Fibroblast of lung (primary cell): ENCODE results near the gene TMEM239. TPM values are rescaled to one million over a fixed set of nuclear protein-coding genes. Genes with fewer than 3 reads are reported as not detected.

ENCODE experiments used
- DNase-seq, 2 donors: peaks; one replicate each; pipeline versions ENCODE4 v3.0.0 to v3.0.0-alpha.2; 2010; ENCODE audit warnings: low read depth in 2 of 2
- H2AFZ ChIP-seq: 2 replicates; pipeline ENCODE4 v1.5.1; 2012; ENCODE audit warnings: low read length, control low read depth, inconsistent platforms
- H3K27ac ChIP-seq: 2 replicates; pipeline ENCODE4 v1.5.1; 2011; ENCODE audit warnings: low read length, control low read depth; ENCODE audit not compliant: insufficient read depth
- H3K27me3 ChIP-seq: 2 replicates; pipeline ENCODE4 v1.5.1; 2011; ENCODE audit warnings: mild to moderate bottlenecking, low read length; ENCODE audit not compliant: control insufficient read depth, insufficient read depth
- H3K36me3 ChIP-seq: 2 replicates; pipeline ENCODE4 v1.5.1; 2011; ENCODE audit warnings: low read length; ENCODE audit not compliant: control insufficient read depth, insufficient read depth
- H3K4me1 ChIP-seq: 2 replicates; pipeline ENCODE4 v1.5.1; 2011; ENCODE audit warnings: low read length; ENCODE audit not compliant: control insufficient read depth, insufficient read depth; ENCODE audit errors: extremely low read depth
- H3K4me2 ChIP-seq: 2 replicates; pipeline ENCODE4 v1.5.1; 2011; ENCODE audit warnings: low read length, control low read depth; ENCODE audit not compliant: insufficient read depth; ENCODE audit errors: extremely low read depth
- H3K4me3 ChIP-seq, 4 experiments: fragments of 200-600 bp in 1 of 4; sonication (generic) in 1 of 4; replicated peaks in 1 of 4; 2 replicates each; pipeline ENCODE4 v1.5.1; 2011 to 2016; ENCODE audit warnings: low read length in 4 of 4, low read depth in 3 of 4, mild to moderate bottlenecking in 3 of 4, control low read depth in 2 of 4, inconsistent platforms in 1 of 4, mixed read lengths in 1 of 4; ENCODE audit not compliant: insufficient read depth in 1 of 4; ENCODE audit errors: control extremely low read depth in 1 of 4
- H3K79me2 ChIP-seq: 2 replicates; pipeline ENCODE4 v1.5.1; 2012; ENCODE audit warnings: mild to moderate bottlenecking, low read length, inconsistent platforms; ENCODE audit not compliant: control insufficient read depth, insufficient read depth
- H3K9ac ChIP-seq: 2 replicates; pipeline ENCODE4 v1.5.1; 2011; ENCODE audit warnings: mild to moderate bottlenecking, low read length, control low read depth; ENCODE audit not compliant: insufficient read depth
- H3K9me3 ChIP-seq: 2 replicates; pipeline ENCODE4 v1.5.1; 2012; ENCODE audit warnings: low read depth, low read length; ENCODE audit not compliant: control insufficient read depth, insufficient read depth
- H4K20me1 ChIP-seq: 2 replicates; pipeline ENCODE4 v1.5.1; 2011; ENCODE audit warnings: low read length; ENCODE audit not compliant: control insufficient read depth, insufficient read depth; ENCODE audit errors: extremely low read depth
- EZH2 ChIP-seq: IDR thresholded peaks from 2 replicates; pipeline ENCODE4 v1.5.1; 2012; ENCODE audit warnings: low read length, control low read depth, mild to moderate bottlenecking; ENCODE audit errors: missing control alignments
- polyA plus RNA-seq, 2 donors: library from polyadenylated mRNA; depleted of rRNA in 1 of 2; stranded (reverse) in 1 of 2; unstranded in 1 of 2; fragments of >200 nt; gene quantifications; 2 replicates each; pipeline ENCODE4 v1.2.1, GENCODE V29; 2011 to 2012; ENCODE audit warnings: missing spikeins in 1 of 2
- total RNA-seq: library from RNA; depleted of rRNA; stranded (reverse); fragments of >200 nt; gene quantifications from 2 replicates; pipeline ENCODE4 v1.2.1, GENCODE V29; 2014
- TF ChIP-seq, protein P1 (sequence below), 2 donors: IDR thresholded peaks in 1 of 2; conservative IDR thresholded peaks in 1 of 2; 1 replicate in 1 of 2; 2 replicates in 1 of 2; pipeline ENCODE4 v1.5.1; 2011 to 2012; ENCODE audit warnings: low read length in 2 of 2, control low read depth in 1 of 2, inconsistent platforms in 1 of 2, low read depth in 1 of 2, mild to moderate bottlenecking in 1 of 2

The TMEM239 gene
- total and polyA plus RNA-seq, 2 donors (not counting 1 experiment from before 2014, with no cell fraction given), result 0.03 TPM; not detected in 1

DNA sequence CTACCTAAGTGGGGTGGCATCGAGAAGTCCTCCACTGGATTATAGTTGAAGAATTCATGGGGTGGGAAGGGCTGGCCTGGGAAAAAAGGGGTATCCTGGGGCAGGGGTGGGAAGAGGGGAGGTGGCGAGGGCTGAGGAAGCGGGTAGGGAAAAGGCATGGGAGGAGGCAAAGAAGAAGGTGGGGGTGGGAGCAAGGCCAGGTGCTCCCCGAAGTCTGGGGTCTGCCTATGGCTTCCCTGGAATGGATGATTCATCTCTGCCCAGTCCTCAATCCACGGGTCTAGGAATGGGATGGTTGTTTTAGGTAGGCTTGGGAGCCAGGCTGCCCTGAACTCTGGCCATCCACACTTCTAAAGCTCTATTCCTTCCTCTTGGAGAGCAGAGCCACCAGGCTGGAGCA is 19.9 kb downstream of the TMEM239 start:
- no peak overlapping the region for H3K27ac ChIP-seq
- no peak overlapping the region for H2AFZ ChIP-seq
- no peak for TF ChIP-seq EZH2
- TF ChIP-seq, protein P1, sequence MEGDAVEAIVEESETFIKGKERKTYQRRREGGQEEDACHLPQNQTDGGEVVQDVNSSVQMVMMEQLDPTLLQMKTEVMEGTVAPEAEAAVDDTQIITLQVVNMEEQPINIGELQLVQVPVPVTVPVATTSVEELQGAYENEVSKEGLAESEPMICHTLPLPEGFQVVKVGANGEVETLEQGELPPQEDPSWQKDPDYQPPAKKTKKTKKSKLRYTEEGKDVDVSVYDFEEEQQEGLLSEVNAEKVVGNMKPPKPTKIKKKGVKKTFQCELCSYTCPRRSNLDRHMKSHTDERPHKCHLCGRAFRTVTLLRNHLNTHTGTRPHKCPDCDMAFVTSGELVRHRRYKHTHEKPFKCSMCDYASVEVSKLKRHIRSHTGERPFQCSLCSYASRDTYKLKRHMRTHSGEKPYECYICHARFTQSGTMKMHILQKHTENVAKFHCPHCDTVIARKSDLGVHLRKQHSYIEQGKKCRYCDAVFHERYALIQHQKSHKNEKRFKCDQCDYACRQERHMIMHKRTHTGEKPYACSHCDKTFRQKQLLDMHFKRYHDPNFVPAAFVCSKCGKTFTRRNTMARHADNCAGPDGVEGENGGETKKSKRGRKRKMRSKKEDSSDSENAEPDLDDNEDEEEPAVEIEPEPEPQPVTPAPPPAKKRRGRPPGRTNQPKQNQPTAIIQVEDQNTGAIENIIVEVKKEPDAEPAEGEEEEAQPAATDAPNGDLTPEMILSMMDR (conservative IDR thresholded peaks at IDR 0.05 in 1 of 2, IDR thresholded peaks at IDR 0.05 in 1 of 2; ENCODE audit: low read depth in 1 of 2, low read length in 2 of 2), result no peak
- H3K4me1 ChIP-seq, result no peaks in the 10 kb centered on the region
- no peaks in the 10 kb centered on the region for H3K27me3 ChIP-seq
- no peak overlapping the region for H3K4me3 ChIP-seq
- no peak overlapping the region for H3K4me2 ChIP-seq
- H3K79me2 ChIP-seq, result no peaks in the 10 kb centered on the region
- peaks cover 10% of the 10 kb centered on the region for H3K36me3 ChIP-seq
- H4K20me1 ChIP-seq, result no peaks in the 10 kb centered on the region
- no peaks in the 10 kb centered on the region for H3K9me3 ChIP-seq
- DNase-seq, result no peak
- no peak overlapping the region for H3K9ac ChIP-seq

DNA sequence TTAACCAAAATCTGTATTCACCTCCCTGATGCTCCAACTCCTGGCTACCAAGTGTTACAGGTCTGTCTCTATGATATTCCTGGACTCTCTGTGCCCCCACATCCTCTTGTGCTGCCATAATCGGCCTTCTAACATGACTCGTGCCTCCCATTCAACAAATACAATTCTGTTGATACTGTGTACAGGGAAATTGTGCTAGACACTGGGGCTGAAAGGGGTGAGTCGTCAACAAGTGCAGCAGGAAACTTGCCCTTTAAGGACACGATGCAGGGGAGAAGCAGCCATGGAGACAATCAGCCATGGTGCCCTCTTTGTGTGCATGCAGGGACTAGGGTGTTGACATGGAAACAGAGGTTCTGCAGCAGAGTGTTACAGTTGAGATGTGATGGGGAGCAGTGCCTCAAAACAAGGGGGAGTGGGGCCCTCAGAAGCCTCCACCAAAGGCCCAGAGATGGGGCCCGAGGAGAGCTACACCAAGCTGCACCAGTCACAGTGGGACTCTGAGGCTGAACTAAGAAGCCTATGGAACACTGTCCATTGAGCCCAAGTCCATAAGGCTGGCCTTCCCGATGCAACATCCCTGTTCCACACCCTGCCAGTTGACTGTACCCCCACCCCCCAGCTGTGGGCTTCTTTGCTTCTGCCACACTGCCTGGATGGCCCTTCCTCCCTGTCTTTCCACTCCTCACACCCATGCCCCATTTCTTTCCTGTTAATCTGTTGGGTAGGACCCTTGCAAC is 21.2 kb downstream of the TMEM239 start:
- Histone ChIP-seq H3K9ac (no peak overlapping the region), H3K9me3 (no peaks in the 10 kb centered on the region), H3K27ac (no peak overlapping the region), H4K20me1 (no peaks in the 10 kb centered on the region), H2AFZ (no peak overlapping the region), H3K27me3 (no peaks in the 10 kb centered on the region), H3K36me3 (peaks cover 10% of the 10 kb centered on the region), H3K4me3 (no peak overlapping the region), H3K4me1 (no peaks in the 10 kb centered on the region), H3K4me2 (no peak overlapping the region), H3K79me2 (peaks cover 9% of the 10 kb centered on the region)
- no peak for DNase-seq
- TF ChIP-seq, protein P1 (conservative IDR thresholded peaks at IDR 0.05 in 1 of 2, IDR thresholded peaks at IDR 0.05 in 1 of 2; ENCODE audit: low read depth in 1 of 2, low read length in 2 of 2), result no peak
- no peak for TF ChIP-seq EZH2

DNA sequence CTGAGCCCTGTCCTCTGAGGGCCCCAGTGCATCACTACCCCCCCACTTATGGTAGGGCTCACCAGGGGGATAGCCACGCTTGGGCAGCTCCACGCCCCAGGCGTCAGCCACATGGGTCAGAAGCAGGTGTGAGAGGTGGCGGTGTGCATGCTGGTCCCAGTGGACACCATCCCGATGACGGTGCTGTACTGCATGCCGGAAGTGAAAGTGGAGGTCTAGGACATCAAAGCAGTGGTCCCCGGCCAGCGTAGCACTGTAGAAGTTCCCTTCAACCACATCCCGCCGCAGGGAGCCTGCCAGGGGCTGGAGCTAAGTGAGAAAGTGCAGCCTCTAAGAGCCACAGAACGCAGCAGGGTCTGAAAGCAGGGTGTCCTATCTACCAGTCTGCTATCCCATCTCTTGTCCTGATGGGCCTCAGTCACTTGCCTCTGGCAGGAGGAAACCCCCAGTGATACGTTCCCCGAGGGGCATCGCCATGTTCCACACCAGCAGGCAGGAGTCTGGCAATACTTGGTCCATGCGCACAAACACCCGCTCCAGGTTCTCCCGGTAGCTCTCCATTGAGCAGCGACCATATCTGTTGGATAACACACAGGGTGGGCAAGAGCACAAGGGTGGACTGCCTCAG is 22.1 kb downstream of the TMEM239 start:
- no peak overlapping the region for H3K4me2 ChIP-seq
- no peak overlapping the region for H3K27ac ChIP-seq
- H3K79me2 ChIP-seq, result peaks cover 11% of the 10 kb centered on the region
- H3K9me3 ChIP-seq, result no peaks in the 10 kb centered on the region
- no peak overlapping the region for H3K4me3 ChIP-seq
- no peak overlapping the region for H3K9ac ChIP-seq
- TF ChIP-seq, protein P1 (conservative IDR thresholded peaks at IDR 0.05 in 1 of 2, IDR thresholded peaks at IDR 0.05 in 1 of 2; ENCODE audit: low read depth in 1 of 2, low read length in 2 of 2), result no peak
- TF ChIP-seq EZH2, result no peak
- H4K20me1 ChIP-seq, result no peaks in the 10 kb centered on the region
- no peak overlapping the region for H2AFZ ChIP-seq
- DNase-seq, result no peak
- H3K4me1 ChIP-seq, result no peaks in the 10 kb centered on the region
- H3K27me3 ChIP-seq, result no peaks in the 10 kb centered on the region
- peaks cover 10% of the 10 kb centered on the region for H3K36me3 ChIP-seq
